Measurements from ENCODE around the gene TUBGCP5. TPM values are rescaled to one million over a fixed set of nuclear protein-coding genes. Genes with fewer than 3 reads are reported as not detected.

TUBGCP5 gene
- total RNA-seq, 1 donor from 2014 or later = 34.3 TPM

- Mint-ChIP-seq H3K27ac (no peak overlapping the region), H3K27me3 (ENCODE audit: insufficient read depth, low read depth) (no peaks in the 10 kb centered on the region), H3K4me3 (no peak overlapping the region), H3K4me1 (no peaks in the 10 kb centered on the region), H3K36me3 (peaks cover 18% of the 10 kb centered on the region), H3K9me3 (no peaks in the 10 kb centered on the region)
- Histone ChIP-seq H3F3A (ENCODE audit: low read depth) (no peaks in the 10 kb centered on the region), H3K9me3 (ENCODE audit: low read depth) (no peaks in the 10 kb centered on the region), H3K36me3 (peaks cover 19% of the 10 kb centered on the region), H3K4me3 (no peak overlapping the region), H3K79me2 (ENCODE audit: low read depth) (no peaks in the 10 kb centered on the region), H2AFZ (replicated peaks) (no peak overlapping the region), H3K9ac (no peak overlapping the region), H4K20me1 (ENCODE audit: low read depth) (no peaks in the 10 kb centered on the region), H3K4me1 (no peaks in the 10 kb centered on the region), H3K4me2 (no peak overlapping the region), H3K27me3 (no peaks in the 10 kb centered on the region), H3K27ac (no peak overlapping the region)
- no peak for DNase-seq (ENCODE audit: low spot score)
- no peak for TF ChIP-seq EZH2phosphoT487 (IDR thresholded peaks at IDR 0.05)
- TF ChIP-seq EZH2 (IDR thresholded peaks at IDR 0.05) = no peak
- no peak for TF ChIP-seq CTCF (IDR thresholded peaks at IDR 0.05)
These were observed 36.4 kb downstream of the TUBGCP5 start for GRCh38 chr15:23002920-23003319.

- H3K9ac ChIP-seq = no peak overlapping the region
- no peaks in the 10 kb centered on the region for H3K27me3 ChIP-seq
- H3K9me3 Mint-ChIP-seq = no peaks in the 10 kb centered on the region
- no peak overlapping the region for H3K27ac ChIP-seq
- no peak for TF ChIP-seq EZH2phosphoT487 (IDR thresholded peaks at IDR 0.05)
- no peak for TF ChIP-seq CTCF (IDR thresholded peaks at IDR 0.05)
- no peak for TF ChIP-seq EZH2 (IDR thresholded peaks at IDR 0.05)
- no peaks in the 10 kb centered on the region for H3K27me3 Mint-ChIP-seq (ENCODE audit: insufficient read depth, low read depth)
- H3K36me3 ChIP-seq = peaks cover 10% of the 10 kb centered on the region
- H3K4me1 Mint-ChIP-seq = no peaks in the 10 kb centered on the region
- no peak overlapping the region for H3K4me2 ChIP-seq
- no peaks in the 10 kb centered on the region for H4K20me1 ChIP-seq (ENCODE audit: low read depth)
- H3F3A ChIP-seq (ENCODE audit: low read depth) = no peaks in the 10 kb centered on the region
- peaks cover 7% of the 10 kb centered on the region for H3K36me3 Mint-ChIP-seq
- no peak overlapping the region for H3K4me3 ChIP-seq
- DNase-seq (ENCODE audit: low spot score) = no peak
- H3K79me2 ChIP-seq (ENCODE audit: low read depth) = no peaks in the 10 kb centered on the region
- no peak overlapping the region for H3K4me3 Mint-ChIP-seq
- no peaks in the 10 kb centered on the region for H3K4me1 ChIP-seq
- H3K9me3 ChIP-seq (ENCODE audit: low read depth) = no peaks in the 10 kb centered on the region
- H2AFZ ChIP-seq (replicated peaks) = no peak overlapping the region
- no peak overlapping the region for H3K27ac Mint-ChIP-seq
These were observed 43.6 kb downstream of the TUBGCP5 start for GRCh38 chr15:22995795-22996194.

- no peak overlapping the region for H3K4me2 ChIP-seq
- TF ChIP-seq EZH2phosphoT487 (IDR thresholded peaks at IDR 0.05) = no peak
- no peak for TF ChIP-seq CTCF (IDR thresholded peaks at IDR 0.05)
- TF ChIP-seq EZH2 (IDR thresholded peaks at IDR 0.05) = no peak
- H3K4me3 ChIP-seq = no peak overlapping the region
- H3F3A ChIP-seq (ENCODE audit: low read depth) = no peaks in the 10 kb centered on the region
- Mint-ChIP-seq H3K4me1 (no peaks in the 10 kb centered on the region), H3K27ac (no peak overlapping the region), H3K4me3 (no peak overlapping the region), H3K36me3 (peaks cover 4% of the 10 kb centered on the region), H3K9me3 (no peaks in the 10 kb centered on the region), H3K27me3 (ENCODE audit: insufficient read depth, low read depth) (no peaks in the 10 kb centered on the region)
- H3K79me2 ChIP-seq (ENCODE audit: low read depth) = no peaks in the 10 kb centered on the region
- no peak overlapping the region for H2AFZ ChIP-seq (replicated peaks)
- no peaks in the 10 kb centered on the region for H3K27me3 ChIP-seq
- no peaks in the 10 kb centered on the region for H3K9me3 ChIP-seq (ENCODE audit: low read depth)
- DNase-seq (ENCODE audit: low spot score) = no peak
- no peak overlapping the region for H3K9ac ChIP-seq
- H3K4me1 ChIP-seq = no peaks in the 10 kb centered on the region
- H4K20me1 ChIP-seq (ENCODE audit: low read depth) = no peaks in the 10 kb centered on the region
- peaks cover 3% of the 10 kb centered on the region for H3K36me3 ChIP-seq
- no peak overlapping the region for H3K27ac ChIP-seq
These were observed 47.4 kb downstream of the TUBGCP5 start for GRCh38 chr15:22992024-22992326.
